GM21825 (cell line): ENCODE data around the gene EPB41L2.
"Not testable (repeated sequence)": the region's sequence is repeated elsewhere in the genome, so short reads cannot be mapped to it uniquely, and the experiment has no call there.

Experiments used
- ATAC-seq: cut with Tn5 transposase; IDR thresholded peaks from one replicate; pipeline ENCODE4 v1.9.1; 2021; ENCODE audit warnings: mild to moderate bottlenecking, moderate library complexity; ENCODE audit not compliant: unreplicated experiment

The EPB41L2 gene

DNA sequence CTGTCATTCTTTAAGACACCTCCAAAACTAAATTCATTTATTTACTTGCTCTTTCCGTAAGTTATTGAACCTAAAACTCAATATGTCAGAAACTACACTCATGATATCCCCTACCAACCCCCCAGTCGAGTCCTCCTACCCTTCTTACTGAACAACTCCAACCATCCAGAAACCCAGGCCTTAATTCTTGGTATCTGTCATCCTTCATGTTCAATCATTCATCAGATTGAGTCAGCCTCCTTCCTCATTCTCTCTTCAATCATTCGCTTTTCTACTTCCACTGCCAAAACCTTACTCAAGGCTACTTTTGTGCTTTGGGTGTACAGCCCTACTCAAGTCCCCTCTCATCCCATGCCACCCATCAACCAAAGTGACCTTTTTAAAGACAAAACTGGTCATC, 140.1 kb downstream of the EPB41L2 start:
- ATAC-seq: no peak

DNA sequence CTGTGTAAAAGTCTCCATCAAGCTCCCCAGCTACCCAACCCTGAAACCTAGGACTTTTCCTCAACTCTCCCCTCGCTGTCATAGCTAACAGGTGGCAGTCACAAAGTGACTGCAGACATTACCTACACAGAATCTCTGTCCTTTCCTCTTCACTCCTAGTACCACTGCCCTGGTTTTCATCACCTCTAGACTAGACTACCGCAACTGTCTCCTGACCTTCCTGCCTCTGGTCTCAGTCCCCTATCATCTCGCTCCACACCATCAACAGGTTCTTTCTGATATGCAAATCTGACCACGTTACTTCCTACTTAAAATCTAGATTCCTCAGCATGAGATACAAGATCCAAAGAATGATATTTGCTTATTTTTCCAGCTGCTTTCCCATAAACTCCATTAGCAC, 142.1 kb downstream of the EPB41L2 start:
- ATAC-seq: no peak

DNA sequence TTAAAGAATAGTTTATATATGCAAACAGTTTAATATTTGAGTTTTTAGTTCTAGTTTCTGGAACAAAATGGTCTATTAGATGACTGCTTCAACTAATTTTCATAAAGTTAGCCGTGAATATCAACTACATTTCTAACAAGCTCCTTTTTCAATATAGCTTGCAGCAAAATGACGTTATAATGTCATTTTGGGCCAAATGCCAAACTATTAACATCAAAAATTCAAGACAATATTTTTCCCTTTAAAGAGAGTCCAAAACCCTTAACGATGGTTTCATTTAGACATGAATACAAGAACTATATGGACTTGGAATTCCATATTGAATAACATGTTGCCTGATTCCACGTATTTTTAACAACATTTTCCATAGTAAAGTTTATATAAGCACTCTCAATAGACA, 144.9 kb downstream of the EPB41L2 start:
- no peak for ATAC-seq

DNA sequence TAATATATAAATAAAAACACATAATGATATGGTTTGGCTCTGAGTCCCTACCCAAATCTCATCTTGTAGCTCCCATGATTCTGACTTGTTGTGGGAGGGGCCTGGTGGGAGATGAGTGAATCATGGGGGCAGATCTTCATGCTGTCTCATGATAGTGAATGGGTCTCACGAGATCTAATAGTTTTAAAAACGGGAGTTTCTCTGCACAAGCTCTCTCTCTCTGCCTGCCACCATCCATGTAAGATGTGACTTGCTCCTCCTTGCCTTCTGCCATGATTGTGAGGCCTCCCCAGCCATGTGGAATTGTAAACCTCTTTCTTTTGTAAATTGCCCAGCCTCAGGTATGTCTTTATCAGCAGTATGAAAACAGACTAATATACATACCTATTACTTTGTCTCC, 147.4 kb downstream of the EPB41L2 start:
- ATAC-seq: not testable (repeated sequence)

DNA sequence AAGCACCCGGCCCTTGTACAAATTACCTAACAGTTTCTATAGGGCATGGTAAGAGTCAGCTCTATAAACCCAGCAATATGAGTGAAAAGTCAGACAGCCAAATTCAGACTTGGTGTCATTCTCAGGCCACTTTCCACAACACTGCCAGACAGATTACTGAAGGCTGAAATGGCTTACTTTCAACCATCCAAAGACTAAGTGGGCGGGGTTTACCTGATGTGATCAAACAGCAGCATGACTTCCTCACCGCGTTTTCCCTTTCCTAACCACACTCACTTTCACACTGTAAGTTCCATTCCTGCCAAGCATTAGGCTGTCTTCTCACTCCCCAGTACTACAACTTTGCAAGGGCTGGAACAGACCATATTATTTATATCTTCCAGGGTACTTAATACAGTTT, 149.9 kb downstream of the EPB41L2 start:
- peak; percentile 85 for ATAC-seq

DNA sequence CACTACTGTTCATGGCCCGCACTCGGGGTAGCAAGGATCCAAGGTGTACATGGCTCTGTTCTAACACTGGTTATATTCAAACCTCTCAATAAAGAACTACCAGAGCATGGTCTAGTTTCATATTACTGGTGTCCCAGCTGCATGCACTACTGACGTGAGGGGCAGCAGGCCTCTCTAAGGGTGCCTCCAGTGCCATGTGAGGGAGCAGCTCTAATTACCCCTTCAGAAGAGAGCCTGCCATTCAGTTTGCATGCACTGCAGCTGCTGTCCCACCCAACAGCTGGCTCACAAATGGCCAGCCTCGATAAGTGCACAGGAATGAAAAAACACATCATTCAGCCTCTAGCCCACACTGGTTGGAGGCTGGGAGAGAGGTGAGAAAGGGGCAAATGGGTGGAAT, 150.6 kb downstream of the EPB41L2 start:
- no peak for ATAC-seq

DNA sequence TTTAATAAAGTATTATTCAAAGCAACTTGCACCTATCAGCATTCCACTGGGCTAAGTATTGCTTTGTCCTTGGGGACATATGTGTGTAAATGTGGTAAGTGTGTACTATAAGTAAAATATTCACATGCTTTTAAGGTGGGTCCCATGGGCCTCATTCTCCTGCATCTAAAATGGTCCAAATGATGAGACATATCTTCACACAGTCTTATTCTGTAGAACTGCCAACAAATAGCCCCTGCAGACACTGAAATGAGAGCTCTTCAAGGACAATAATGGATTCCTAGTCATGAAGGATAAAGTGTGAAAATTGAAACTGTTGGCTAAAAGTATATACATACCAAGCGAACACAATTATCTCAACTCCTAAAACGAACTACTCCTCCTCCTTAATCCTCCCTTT, 154.1 kb downstream of the EPB41L2 start:
- ATAC-seq: no peak

DNA sequence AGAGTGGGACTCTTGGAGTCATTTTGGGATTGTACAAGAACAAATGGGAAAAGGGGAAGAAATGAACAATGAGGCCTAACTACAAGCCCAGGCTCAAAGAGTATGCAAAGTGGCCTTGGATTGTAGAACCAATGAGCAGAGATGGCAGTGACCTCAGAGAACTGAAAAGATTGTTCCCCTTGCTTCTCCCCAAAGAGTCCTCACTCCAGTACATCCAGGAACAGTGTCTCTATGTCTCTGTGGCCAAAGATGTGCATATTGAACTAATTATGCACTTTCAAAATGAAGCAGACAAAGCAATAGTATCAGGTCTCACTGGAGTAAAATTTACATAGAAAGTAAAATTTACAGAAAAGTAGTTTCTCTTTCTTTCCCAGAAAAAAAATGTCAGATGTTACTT, 154.9 kb downstream of the EPB41L2 start:
- no peak for ATAC-seq

DNA sequence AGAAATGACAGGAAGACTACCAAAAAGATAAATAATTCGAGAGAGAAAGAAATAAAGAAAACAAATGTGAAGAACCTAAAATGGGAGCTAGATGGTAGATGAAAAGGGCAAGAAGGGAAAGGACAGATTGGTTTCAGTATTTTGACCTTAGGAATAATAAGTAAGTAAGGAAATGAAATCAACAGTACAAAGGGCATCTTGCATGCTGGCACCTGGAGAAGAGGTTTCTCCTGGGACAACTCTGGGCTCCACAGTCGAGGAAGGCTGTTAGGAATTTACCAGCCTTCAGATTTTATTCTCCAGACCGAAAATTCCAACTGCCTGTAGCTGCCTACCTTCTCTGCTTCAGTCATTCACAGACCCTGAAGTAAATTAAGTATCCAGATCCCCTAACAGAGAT, 155.4 kb downstream of the EPB41L2 start:
- ATAC-seq: no peak

DNA sequence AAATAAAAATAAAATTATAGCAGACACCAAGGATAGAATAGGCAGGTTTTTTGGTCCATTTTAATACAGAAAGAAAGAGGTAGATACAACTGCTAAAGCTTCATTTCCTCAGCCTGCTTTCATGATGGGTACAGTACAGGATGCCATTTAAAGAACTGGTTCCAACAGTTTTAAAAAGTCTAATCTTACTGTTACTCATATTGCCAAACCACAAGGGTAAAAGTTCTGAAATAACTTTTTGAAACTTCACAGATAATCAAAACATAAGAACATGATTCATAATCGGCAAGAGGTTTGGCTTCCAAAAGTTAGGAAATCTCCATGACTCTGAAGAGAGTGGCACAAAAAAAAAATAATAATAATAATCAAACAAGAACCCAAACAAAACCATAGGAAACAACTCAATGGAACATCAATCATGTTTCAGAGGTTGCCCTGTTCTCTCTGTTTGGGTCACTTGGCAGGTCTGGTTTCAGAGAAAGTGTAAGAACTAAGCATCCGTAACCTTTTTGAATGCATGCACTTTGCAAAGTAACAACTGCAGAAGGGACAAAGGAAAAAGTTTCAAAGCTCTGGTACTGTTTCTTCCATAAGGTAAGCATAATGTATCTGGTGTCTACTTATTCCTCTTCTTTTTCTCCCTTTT, 156.2 kb downstream of the EPB41L2 start:
- ATAC-seq: no peak

DNA sequence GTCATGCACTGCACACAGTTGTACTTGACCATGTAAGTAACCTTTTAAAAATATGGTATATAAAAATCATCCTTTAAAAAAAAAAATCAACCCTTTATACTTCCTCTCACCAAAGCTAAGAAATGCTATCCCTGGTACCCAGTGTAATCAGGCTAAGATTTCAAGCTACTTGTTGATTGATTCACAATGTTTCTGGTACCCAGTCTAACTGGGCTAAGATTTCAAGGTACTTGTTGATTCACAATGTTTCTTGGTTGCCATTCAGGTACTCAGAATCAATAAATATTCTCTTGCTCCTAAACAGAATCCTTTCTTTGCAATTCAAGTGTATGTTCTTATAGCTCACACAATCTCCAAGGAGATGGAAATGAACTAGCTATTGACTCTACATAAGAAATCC, 159.4 kb downstream of the EPB41L2 start:
- no peak for ATAC-seq

DNA sequence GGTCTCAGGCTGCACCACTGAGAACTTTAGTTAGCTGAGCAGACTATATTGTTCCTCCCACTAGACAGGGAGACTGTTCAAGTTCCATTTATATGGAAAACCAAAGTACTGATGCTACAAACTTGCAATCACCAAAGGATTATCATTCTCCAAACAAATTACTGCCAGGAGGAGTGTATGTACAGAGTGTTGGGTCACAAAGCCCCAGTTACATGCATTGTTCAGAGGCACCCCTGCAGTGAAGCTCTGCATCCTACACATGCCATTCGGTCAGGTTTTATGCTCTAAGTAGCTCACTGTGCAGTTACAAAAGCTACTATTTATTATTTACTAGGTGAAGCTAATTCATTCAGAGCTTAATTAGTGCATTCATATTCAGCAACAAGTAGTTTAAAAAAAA, 160.0 kb downstream of the EPB41L2 start:
- ATAC-seq: no peak

DNA sequence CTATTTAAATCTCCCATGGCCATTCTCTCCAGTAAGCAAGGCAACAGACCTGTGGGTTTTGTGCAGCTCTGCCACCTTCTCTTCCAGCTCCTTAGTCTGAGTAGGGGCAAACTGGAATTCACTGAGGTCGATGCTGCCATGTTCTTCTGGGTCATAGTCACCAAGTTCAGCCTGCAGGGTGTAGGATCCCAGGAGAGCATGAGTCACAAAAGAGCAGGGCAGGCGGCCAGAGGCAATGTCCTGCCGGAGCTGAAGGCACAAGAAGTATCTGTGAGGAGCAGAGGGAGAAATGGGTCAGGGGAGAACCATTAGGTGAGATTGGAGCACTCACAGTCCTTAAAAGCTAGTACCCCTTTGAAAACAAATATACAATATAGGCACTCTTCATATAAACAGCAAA, 162.1 kb downstream of the EPB41L2 start:
- no peak for ATAC-seq

DNA sequence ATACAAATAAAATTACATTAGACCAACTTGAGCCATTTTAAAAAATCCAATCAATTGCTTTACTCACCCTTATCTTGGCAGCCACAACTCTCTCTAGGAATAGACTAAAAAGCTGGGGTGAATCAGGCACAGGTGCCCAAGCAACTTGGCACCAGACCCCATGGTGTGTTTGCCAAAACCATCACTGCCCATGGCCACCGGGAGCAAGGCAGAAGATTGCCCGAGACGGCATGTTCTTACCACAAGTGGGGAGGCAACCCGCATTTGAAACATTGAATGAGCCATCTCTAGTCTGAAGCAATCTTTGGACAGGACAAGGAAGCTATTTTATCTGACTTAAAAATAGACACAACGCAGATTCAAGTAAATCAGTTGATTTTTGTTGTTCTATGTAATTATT, 166.8 kb downstream of the EPB41L2 start:
- ATAC-seq: no peak

DNA sequence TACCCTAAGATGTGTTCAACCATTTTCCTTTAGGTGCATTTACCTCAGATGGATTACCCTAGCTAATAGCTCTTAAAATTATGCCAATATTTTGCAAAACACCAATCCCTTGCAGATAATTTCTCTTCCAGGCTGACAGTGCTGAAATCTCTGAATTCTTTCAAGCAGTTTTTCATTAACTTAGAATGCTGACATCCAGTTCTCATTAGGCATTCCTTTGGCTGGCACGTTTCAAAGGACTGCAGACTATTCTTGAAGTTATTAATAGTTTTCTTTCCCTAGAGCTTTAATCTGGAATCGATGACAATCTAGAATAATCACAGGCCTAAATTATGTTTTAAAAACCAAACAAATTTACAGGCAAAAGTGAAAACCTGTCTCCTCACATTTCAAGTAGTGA, 167.5 kb downstream of the EPB41L2 start:
- no peak for ATAC-seq

DNA sequence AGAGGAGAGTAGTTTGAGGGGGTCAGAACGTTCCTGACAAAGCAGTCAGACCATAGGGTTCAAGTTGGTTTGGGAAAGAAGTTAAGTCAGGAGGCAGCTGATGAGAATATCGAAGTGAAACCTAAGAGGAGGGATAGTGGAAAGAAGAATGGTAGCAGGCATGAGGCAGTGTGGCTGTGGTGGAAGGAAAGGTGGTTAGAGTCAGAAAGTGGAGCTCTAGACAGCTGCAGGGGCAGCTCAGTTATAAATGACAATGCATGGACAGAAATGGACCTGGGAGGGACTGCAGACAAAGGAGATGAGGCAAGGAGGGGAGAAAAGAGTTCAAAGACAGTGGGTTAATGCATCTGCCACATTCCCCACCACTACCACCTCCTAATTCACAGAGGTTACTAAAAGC, 169.3 kb downstream of the EPB41L2 start:
- ATAC-seq: no peak

DNA sequence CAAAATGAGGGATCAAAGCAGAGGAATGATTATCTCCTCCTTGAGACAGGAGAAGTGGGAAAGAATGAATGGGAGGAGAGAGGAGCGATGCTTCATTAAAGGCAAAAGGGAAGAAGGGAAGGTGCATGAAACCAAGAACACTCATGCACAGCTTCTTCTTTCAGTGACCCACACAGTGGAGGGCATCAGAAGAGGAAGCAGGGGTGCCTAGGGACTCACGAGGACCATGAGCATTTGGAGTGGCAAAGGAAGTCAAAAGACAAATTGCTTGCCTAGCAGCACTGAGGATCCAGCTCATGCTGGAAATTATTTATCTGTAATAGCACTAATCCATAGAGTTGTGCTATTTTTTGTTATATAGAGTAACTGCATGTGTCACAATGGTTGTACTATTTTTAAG, 169.8 kb downstream of the EPB41L2 start:
- no peak for ATAC-seq

DNA sequence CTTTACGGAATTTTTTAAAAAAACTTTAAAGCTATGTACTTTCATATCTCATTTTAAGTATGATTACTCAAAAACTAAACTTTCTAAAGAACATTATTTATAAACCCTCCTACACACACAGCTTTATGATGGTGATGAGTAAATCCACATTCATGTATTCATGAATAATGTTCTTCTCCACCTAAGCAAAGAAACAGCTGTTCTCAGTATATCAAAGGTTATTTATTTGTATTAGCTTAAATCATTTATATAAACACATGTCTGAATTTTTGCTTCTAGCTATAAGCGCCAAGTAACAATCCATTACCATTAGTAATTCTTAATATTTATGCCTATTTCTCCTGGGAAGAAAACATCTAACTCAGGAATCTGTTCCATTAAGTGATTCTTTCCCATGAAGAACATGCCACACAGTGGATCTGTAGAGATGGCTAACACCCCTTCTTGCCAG, 172.5 kb downstream of the EPB41L2 start:
- no peak for ATAC-seq

DNA sequence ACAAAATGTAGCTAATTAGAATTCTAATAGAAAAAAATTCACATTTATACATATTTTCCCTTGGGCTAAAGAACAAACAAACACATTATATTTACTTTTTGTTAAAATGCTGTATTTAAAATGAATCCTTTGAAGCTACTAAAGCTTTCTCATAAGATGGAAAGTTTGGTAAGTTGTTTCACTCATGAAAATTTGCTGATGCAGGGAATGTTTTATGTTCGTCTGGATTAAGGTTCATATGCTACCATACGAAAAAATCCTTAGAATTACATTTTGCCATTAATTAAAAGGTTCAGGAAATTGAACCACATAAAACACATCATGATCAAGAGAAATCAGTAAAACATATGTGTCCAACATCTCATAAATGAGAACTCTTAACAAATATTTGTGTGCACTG, 173.6 kb downstream of the EPB41L2 start:
- ATAC-seq: no peak

DNA sequence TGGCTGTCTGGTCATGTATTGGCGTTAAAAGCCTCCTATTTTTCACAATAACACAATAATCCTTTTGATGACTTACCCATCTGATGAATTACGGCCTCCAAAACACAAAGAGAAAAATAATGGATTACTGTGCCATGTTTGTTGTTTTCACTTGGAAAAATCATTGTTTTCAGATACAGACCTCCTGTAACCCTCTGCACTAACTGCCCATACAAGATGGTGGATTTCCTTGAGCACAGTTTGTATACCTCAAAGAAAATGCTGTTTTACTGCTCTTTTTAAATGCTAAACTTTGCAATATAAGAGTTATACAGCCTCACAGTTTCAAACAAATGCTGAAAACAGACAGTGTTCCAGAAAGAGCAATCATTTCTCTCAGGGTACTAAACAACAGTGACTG, 174.8 kb downstream of the EPB41L2 start:
- no peak for ATAC-seq

DNA sequence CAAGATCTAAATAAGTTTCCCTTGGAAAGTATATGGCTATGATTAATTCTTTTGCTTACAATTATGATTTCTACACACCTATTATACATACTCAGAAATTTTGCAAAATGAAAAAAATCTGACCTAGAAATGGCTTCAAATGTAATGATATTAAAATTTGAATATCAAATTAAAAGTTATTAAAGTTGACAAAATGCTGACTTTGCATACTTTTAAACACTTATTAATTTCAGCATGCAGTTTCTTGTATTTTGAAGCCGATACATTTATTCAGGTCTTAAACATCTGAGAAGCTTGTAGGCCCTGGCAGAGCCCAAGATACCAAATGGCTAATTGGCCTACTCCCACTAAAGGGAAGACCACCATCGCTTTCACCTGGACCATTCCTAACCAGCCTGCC, 176.1 kb downstream of the EPB41L2 start:
- no peak for ATAC-seq

DNA sequence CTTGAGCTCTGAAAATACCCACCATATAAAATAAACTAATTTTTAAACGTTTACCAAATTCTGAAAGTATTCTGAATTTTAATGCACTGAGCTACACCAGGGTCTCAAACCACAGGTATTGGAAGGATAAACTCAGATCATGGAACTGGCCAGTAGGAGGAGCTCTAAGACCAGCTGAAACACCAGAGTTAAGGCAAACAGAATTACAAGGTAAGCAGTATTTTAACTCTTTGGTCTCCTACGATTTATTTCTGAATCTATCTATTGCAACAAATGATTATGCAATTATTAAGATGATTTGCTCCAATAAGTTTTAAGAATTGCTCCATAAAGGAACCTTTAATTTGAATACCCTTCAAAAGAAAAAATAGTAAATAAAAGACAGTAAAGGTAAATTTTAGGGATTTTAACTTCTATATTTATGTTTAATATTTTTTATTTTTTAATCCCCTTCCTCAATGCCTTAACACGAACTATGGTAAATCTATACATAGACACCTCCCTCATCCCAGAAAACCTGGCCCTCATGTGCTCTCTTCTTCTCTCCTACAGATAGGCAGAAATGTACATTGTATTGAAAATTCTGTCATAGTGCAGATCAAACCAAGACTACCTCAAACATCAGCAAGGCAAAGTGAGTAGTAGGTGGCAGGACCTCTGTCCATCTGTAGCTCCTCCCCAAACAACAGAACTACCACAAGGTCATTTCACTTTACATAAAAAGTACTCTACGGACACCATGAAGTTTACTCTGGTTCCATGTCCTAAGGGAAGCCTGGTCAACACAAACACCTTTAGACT, 177.5 kb downstream of the EPB41L2 start:
- peak; percentile 90 for ATAC-seq

DNA sequence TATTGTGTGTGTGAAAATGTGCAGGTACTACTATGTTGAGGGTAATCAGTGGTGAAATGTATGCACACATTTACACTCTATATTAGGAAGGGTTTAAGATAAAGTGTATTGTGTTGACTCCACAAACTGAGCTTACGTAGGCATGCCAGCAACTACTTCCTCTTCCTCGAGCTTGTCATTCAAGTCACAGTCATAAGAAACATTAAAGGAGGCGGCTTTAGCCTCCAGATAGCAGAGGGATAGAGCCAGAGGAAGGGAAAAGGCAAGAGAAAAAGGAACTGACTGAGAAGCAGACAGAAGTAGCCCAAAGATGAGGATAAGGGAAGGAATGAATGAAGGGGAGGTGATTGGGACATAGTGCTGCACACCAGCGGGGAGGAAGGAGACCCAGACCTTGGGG, 180.7 kb downstream of the EPB41L2 start:
- ATAC-seq: no peak
